ENCODE measurements around the gene CDH23. TPM values are rescaled to one million over a fixed set of nuclear protein-coding genes. Genes with fewer than 3 reads are reported as not detected.

Gene CDH23
- polyA plus RNA-seq, 1 experiment, result 0.01 TPM

GRCh38 chr10:71584461-71584860, 187.7 kb downstream of the CDH23 start:
- Histone ChIP-seq H3K27me3 (ENCODE audit: control insufficient read depth, insufficient read depth, low read length) (peaks cover 2% of the 10 kb centered on the region), H3K9me3 (ENCODE audit: control insufficient read depth, insufficient read depth, low read length) (no peaks in the 10 kb centered on the region), H3K27ac (ENCODE audit: low read depth, low read length) (no peak overlapping the region), H3K4me3 (ENCODE audit: low read depth, low read length) (no peak overlapping the region)
- POLR2A ChIA-PET, result no interaction called here
- TF ChIP-seq CTCF (IDR thresholded peaks at IDR 0.05; ENCODE audit: low read depth, low read length), result no peak
- DNase-seq (ENCODE audit: low read depth, low spot score), result no peak
- CTCF ChIA-PET, result no interaction called here

DNA sequence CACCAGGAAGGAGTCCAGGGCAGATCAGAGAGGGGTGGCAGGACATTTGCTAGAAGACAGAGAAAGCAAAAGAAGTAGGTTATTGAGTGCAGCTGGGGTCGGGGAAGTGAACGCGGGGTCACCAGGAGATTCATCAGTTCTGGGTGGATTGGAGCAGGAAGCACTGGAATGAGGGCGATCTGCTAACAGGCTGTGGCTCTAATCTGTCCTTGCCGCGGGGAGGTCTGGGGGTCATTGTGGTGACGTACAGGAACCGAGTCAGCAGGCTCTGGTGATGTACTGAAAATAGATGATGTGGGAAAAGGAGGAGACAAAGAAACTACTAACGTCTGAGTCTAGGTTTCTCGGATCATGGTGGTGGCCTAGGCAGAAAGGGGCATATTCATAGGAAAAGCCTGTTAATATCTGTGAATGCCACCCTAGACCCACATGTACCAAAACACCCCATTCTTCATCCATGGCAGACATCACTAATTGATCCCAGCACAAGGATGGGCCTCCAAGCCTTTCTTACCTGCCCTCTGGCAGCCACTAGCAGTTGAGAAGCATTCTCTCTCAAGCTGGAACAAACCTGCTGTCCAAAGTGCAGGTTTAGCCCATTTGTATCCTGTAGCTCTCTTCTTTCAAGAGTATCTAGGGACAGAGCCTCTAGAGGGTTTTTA, 188.3 kb downstream of the CDH23 start:
- POLR2A ChIA-PET, result no interaction called here
- H3K9me3 ChIP-seq (ENCODE audit: control insufficient read depth, insufficient read depth, low read length), result no peaks in the 10 kb centered on the region
- no peak for DNase-seq (ENCODE audit: low read depth, low spot score)
- H3K27me3 ChIP-seq (ENCODE audit: control insufficient read depth, insufficient read depth, low read length), result peaks cover 6% of the 10 kb centered on the region
- CTCF ChIA-PET, result no interaction called here
- H3K4me3 ChIP-seq (ENCODE audit: low read depth, low read length), result no peak overlapping the region
- no peak for TF ChIP-seq CTCF (IDR thresholded peaks at IDR 0.05; ENCODE audit: low read depth, low read length)
- H3K27ac ChIP-seq (ENCODE audit: low read depth, low read length), result no peak overlapping the region

- DNase-seq (ENCODE audit: low read depth, low spot score), result no peak
- H3K9me3 ChIP-seq (ENCODE audit: control insufficient read depth, insufficient read depth, low read length), result no peaks in the 10 kb centered on the region
- ChIA-PET POLR2A (interaction anchor here (0.6 kb wide), 1 partner anchor 1906 kb away, joined by 4 read pairs; no protein-coding TSS in a partner anchor), CTCF (interaction anchor here (1.5 kb wide), 1 partner anchor 15 kb away, joined by 6 read pairs; no protein-coding TSS in a partner anchor)
- H3K4me3 ChIP-seq (ENCODE audit: low read depth, low read length), result no peak overlapping the region
- no peak overlapping the region for H3K27ac ChIP-seq (ENCODE audit: low read depth, low read length)
- H3K27me3 ChIP-seq (ENCODE audit: control insufficient read depth, insufficient read depth, low read length), result peaks cover 6% of the 10 kb centered on the region
- TF ChIP-seq CTCF (IDR thresholded peaks at IDR 0.05; ENCODE audit: low read depth, low read length), result no peak
Observed at GRCh38 chr10:71585564-71586290, 189.0 kb downstream of the CDH23 start.

DNA sequence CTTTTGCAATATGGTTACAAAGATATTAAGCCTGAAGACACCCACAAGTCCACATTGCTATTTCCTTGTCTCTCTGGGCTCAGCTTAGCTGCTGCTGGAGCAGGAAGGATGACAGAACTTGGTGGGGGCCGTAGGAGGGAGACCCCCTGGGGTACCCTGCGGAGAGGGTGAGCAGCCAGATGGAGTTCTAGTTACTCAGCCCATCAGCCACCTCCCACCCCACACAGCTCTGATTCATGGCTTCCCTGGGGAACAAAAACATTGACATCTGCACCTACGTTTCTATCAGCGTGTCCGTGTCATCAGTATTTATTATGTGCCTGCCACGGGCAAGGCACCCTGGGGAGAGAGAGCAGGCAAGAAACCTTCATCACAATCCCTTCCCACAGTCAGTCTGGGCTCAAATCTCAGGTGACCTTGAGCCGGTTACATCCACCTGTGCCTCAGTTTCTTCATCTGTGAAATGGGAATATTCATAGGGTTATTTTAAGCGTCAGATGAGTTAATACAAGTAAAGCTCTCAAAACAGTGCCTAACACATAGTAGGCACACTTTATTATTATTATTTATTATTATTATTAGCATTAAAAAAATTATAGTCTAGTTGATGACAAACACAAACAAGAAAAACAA, 191.3 kb downstream of the CDH23 start:
- Histone ChIP-seq H3K9me3 (ENCODE audit: control insufficient read depth, insufficient read depth, low read length) (no peaks in the 10 kb centered on the region), H3K27me3 (ENCODE audit: control insufficient read depth, insufficient read depth, low read length) (peaks cover 17% of the 10 kb centered on the region), H3K4me3 (ENCODE audit: low read depth, low read length) (no peak overlapping the region), H3K27ac (ENCODE audit: low read depth, low read length) (no peak overlapping the region)
- CTCF ChIA-PET, result interaction anchor here (1.0 kb wide), 1 partner anchor 21 kb away, joined by 4 read pairs; no protein-coding TSS in a partner anchor
- no peak for TF ChIP-seq CTCF (IDR thresholded peaks at IDR 0.05; ENCODE audit: low read depth, low read length)
- POLR2A ChIA-PET, result no interaction called here
- DNase-seq (ENCODE audit: low read depth, low spot score), result no peak

DNA sequence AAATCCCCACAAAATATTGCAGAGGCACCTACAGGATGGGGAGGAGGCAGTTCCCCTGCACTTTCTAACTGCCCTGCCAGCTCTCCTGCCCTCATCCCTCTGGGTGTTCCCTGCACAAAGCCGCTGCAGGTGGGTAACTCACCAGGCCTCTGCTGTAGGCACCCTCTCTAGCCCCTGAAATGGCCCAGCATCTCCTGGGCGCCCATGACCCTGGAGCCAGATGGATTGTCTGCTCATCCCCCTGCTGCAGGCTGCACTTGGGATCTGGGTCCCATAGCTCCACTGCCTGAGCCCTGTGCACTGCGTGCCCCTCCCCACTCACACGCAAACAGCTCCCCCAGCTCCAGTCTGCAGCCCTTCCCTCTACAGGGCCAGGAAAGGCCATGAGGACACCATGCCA, 192.0 kb downstream of the CDH23 start:
- TF ChIP-seq CTCF (IDR thresholded peaks at IDR 0.05; ENCODE audit: low read depth, low read length), result no peak
- DNase-seq (ENCODE audit: low read depth, low spot score), result no peak
- no peak overlapping the region for H3K4me3 ChIP-seq (ENCODE audit: low read depth, low read length)
- CTCF ChIA-PET, result interaction anchor here (1.0 kb wide), 1 partner anchor 21 kb away, joined by 4 read pairs; no protein-coding TSS in a partner anchor
- no peaks in the 10 kb centered on the region for H3K9me3 ChIP-seq (ENCODE audit: control insufficient read depth, insufficient read depth, low read length)
- no peak overlapping the region for H3K27ac ChIP-seq (ENCODE audit: low read depth, low read length)
- H3K27me3 ChIP-seq (ENCODE audit: control insufficient read depth, insufficient read depth, low read length), result peaks cover 17% of the 10 kb centered on the region
- POLR2A ChIA-PET, result no interaction called here
